Astrocyte (in vitro differentiated cells and primary cell): ENCODE results near the gene PWP2.

Source experiments
- EZH2 ChIP-seq: IDR thresholded peaks from 2 replicates; pipeline ENCODE4 v1.6.1; 2012; ENCODE audit warnings: mild to moderate bottlenecking, low read length, inconsistent platforms; ENCODE audit not compliant: insufficient read depth
- TF ChIP-seq, protein P1 (sequence below): IDR thresholded peaks from 2 replicates; pipeline ENCODE4 v1.5.1; 2011; ENCODE audit warnings: low read depth, mild to moderate bottlenecking, inconsistent platforms, low read length, moderate library complexity; ENCODE audit not compliant: insufficient read depth

DNA sequence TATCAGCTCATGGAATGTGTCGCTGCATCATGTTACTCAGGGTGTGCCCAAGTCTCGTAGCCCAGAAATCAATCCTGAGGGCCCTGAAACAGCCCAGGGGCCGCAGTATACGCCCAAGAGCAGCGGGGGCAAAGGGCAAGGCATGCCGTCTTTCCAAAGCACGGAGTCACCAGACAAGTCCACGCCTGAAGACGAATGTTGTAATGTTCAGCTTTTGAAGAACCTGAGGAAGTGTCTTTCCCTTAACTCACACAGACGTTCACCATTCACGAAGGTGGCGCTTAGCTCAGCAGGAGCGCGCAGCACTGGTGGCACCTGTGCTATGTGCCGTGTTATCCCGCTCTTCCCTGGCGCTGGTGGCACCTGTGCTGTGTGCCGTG lies 18.8 kb upstream of the PWP2 start:
- TF ChIP-seq, protein P1, sequence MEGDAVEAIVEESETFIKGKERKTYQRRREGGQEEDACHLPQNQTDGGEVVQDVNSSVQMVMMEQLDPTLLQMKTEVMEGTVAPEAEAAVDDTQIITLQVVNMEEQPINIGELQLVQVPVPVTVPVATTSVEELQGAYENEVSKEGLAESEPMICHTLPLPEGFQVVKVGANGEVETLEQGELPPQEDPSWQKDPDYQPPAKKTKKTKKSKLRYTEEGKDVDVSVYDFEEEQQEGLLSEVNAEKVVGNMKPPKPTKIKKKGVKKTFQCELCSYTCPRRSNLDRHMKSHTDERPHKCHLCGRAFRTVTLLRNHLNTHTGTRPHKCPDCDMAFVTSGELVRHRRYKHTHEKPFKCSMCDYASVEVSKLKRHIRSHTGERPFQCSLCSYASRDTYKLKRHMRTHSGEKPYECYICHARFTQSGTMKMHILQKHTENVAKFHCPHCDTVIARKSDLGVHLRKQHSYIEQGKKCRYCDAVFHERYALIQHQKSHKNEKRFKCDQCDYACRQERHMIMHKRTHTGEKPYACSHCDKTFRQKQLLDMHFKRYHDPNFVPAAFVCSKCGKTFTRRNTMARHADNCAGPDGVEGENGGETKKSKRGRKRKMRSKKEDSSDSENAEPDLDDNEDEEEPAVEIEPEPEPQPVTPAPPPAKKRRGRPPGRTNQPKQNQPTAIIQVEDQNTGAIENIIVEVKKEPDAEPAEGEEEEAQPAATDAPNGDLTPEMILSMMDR = no peak
- TF ChIP-seq EZH2 = no peak
